HG03196 (cell line): ENCODE results near the gene FGF1.

Experiments
- ATAC-seq: cut with Tn5 transposase; IDR thresholded peaks from one replicate; pipeline ENCODE4 v1.9.1; 2021; ENCODE audit not compliant: unreplicated experiment

FGF1 gene

GRCh38 chr5:142585451-142585850 is 100.4 kb downstream of the FGF1 start:
- no peak for ATAC-seq

GRCh38 chr5:142584891-142585290 is 101.0 kb downstream of the FGF1 start:
- no peak for ATAC-seq

GRCh38 chr5:142578161-142578830 is 107.6 kb downstream of the FGF1 start:
- no peak for ATAC-seq

- no peak for ATAC-seq
Observed at GRCh38 chr5:142576804-142577203, 109.1 kb downstream of the FGF1 start.

GRCh38 chr5:142576303-142576702 is 109.6 kb downstream of the FGF1 start:
- no peak for ATAC-seq

GRCh38 chr5:142572006-142572405 is 113.9 kb downstream of the FGF1 start:
- no peak for ATAC-seq

GRCh38 chr5:142571371-142571770 is 114.5 kb downstream of the FGF1 start:
- no peak for ATAC-seq

- ATAC-seq: no peak
Observed at GRCh38 chr5:142569905-142570304, 116.0 kb downstream of the FGF1 start.

- ATAC-seq: no peak
Observed at GRCh38 chr5:142568996-142569335, 116.9 kb downstream of the FGF1 start.

GRCh38 chr5:142568283-142568995 is 117.5 kb downstream of the FGF1 start:
- no peak for ATAC-seq

GRCh38 chr5:142561486-142562097 is 124.3 kb downstream of the FGF1 start:
- ATAC-seq: no peak

- ATAC-seq: no peak
Observed at GRCh38 chr5:142561029-142561428, 124.9 kb downstream of the FGF1 start.

GRCh38 chr5:142552107-142552506 is 133.8 kb downstream of the FGF1 start:
- no peak for ATAC-seq

- no peak for ATAC-seq
Observed at GRCh38 chr5:142551338-142552067, 134.4 kb downstream of the FGF1 start.

GRCh38 chr5:142550471-142550870 is 135.4 kb downstream of the FGF1 start:
- no peak for ATAC-seq

GRCh38 chr5:142549834-142550233 is 136.1 kb downstream of the FGF1 start:
- ATAC-seq: no peak

GRCh38 chr5:142548739-142549275 is 137.1 kb downstream of the FGF1 start:
- no peak for ATAC-seq

GRCh38 chr5:142547445-142548380 is 138.2 kb downstream of the FGF1 start:
- no peak for ATAC-seq

- no peak for ATAC-seq
Observed at GRCh38 chr5:142545650-142546322, 140.1 kb downstream of the FGF1 start.
